Ascending aorta (tissue), 2 donors: ENCODE measurements around the gene ZNF543. TPM values are rescaled to one million over a fixed set of nuclear protein-coding genes. Genes with fewer than 3 reads are reported as not detected.
"Not testable (repeated sequence)": the region's sequence is repeated elsewhere in the genome, so short reads cannot be mapped to it uniquely, and the experiment has no call there.

Experiments used
- DNase-seq, 2 donors: peaks; one replicate each; pipeline ENCODE4 v3.0.0-alpha.2; 2019; ENCODE audit warnings: low spot score in 2 of 2
- H3K27ac ChIP-seq, 2 donors: fragments of 200-600 bp; sonication (generic); one replicate each; pipeline ENCODE4 v1.5.1; 2016 to 2017; ENCODE audit warnings: mild to moderate bottlenecking in 1 of 2
- H3K27me3 ChIP-seq: fragments of 200-600 bp; sonication (generic); one replicate; pipeline ENCODE4 v1.5.1; 2017
- H3K36me3 ChIP-seq, 2 donors: fragments of 200-600 bp; sonication (generic); one replicate each; pipeline ENCODE4 v1.5.1; 2016
- H3K4me1 ChIP-seq, 2 donors: fragments of 200-600 bp; sonication (generic); one replicate each; pipeline ENCODE4 v1.5.1; 2016 to 2017; ENCODE audit warnings: mild to moderate bottlenecking in 1 of 2
- H3K4me3 ChIP-seq, 2 donors: fragments of 200-600 bp; sonication (generic); one replicate each; pipeline ENCODE4 v1.5.1; 2016 to 2017; ENCODE audit warnings: mild to moderate bottlenecking in 1 of 2
- H3K9me3 ChIP-seq, 2 donors: fragments of 200-600 bp; sonication (generic); one replicate each; pipeline ENCODE4 v1.5.1; 2016
- intact Hi-C: fragments of 100-400 bp; cut with DNase I; formaldehyde crosslinking; loops from one replicate; pipeline ENCODE4 v1.15.1; 2023
- total RNA-seq: library from RNA; depleted of rRNA; stranded (reverse); fragments of >200 nt; gene quantifications from one replicate; pipeline ENCODE4 v1.1.0, GENCODE V29; 2016
- TF ChIP-seq, protein P1 (sequence below), 3 experiments: fragments of 200-600 bp in 2 of 3; fragments of 450-650 bp in 1 of 3; sonication (generic) in 2 of 3; IDR thresholded peaks; one replicate each; pipeline ENCODE4 v1.5.1; 2016 to 2019; ENCODE audit warnings: antibody characterized with exemption in 3 of 3, mild to moderate bottlenecking in 1 of 3, moderate library complexity in 1 of 3

ZNF543 gene
- total RNA-seq, 1 donor from 2014 or later: 4.5 TPM

DNA sequence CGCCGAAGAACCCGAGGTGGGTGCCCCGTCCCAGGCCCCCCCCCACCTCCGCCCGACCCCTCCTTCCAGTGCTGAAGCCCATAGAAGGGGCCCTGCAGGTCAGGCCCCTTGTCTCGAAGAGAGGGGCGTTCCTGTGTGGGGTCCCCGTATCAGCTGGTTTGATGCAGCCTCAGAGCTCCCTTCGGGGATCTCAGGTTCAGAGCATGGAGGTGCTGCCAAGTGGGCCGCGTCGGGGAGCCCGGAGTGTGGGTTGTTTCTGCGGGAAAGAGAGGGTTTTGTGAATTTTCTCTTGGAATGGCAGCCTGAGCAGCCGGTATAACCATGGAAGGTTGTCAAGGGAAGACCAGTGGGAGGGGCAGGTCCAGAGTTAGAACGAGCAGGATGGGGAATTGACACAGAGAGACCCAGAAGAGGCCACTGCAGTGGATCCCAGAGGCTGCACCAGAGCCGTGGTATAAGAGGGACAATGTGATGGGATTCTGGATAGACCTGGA is 43.5 kb downstream of the ZNF543 start:
- no peak for DNase-seq
- TF ChIP-seq, protein P1, sequence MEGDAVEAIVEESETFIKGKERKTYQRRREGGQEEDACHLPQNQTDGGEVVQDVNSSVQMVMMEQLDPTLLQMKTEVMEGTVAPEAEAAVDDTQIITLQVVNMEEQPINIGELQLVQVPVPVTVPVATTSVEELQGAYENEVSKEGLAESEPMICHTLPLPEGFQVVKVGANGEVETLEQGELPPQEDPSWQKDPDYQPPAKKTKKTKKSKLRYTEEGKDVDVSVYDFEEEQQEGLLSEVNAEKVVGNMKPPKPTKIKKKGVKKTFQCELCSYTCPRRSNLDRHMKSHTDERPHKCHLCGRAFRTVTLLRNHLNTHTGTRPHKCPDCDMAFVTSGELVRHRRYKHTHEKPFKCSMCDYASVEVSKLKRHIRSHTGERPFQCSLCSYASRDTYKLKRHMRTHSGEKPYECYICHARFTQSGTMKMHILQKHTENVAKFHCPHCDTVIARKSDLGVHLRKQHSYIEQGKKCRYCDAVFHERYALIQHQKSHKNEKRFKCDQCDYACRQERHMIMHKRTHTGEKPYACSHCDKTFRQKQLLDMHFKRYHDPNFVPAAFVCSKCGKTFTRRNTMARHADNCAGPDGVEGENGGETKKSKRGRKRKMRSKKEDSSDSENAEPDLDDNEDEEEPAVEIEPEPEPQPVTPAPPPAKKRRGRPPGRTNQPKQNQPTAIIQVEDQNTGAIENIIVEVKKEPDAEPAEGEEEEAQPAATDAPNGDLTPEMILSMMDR (IDR thresholded peaks at IDR 0.05): no peak
- H3K27me3 ChIP-seq: no peaks in the 10 kb centered on the region
- H3K36me3 ChIP-seq: peaks cover 5 to 16% of the 10 kb centered on the region in 2 donors
- no peaks in the 10 kb centered on the region for H3K4me1 ChIP-seq
- H3K27ac ChIP-seq: peak overlapping the region; percentile 95
- H3K4me3 ChIP-seq: peak overlapping the region; percentile 79 to 87
- intact Hi-C loops: loop anchor here (1.0 to 2.0 kb wide), 7 partner anchors 26 to 163 kb away; partner anchors contain the start of genes ZNF17, ZNF460, ZNF543 and ZNF548
- peaks cover 30 to 67% of the 10 kb centered on the region in 2 donors for H3K9me3 ChIP-seq

DNA sequence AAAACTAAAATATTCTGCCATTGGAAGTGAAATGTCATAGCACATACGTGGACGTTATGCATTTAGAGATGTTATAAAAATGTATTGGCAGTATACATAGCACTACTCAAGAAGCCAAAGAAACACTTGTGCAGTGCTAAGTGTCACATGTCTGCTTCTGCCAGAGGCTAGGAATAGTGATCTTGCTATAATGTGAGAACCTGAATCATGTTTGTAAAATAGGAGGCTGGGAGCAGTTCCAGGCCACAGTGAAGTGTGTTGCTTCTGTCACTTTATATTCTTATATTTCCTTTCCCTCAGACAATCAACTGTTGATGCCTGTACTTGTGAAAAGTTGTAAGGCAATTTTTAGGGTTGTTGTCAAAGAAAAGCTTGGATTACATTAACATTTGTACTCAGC is 46.5 kb downstream of the ZNF543 start:
- Histone ChIP-seq H3K27ac (no peak overlapping the region), H3K27me3 (no peaks in the 10 kb centered on the region), H3K36me3 (peaks cover 7 to 18% of the 10 kb centered on the region in 2 donors), H3K4me3 (no peak overlapping the region), H3K4me1 (no peaks in the 10 kb centered on the region), H3K9me3 (peaks cover 18 to 37% of the 10 kb centered on the region in 2 donors)
- no peak for DNase-seq
- TF ChIP-seq, protein P1 (IDR thresholded peaks at IDR 0.05): no peak
- intact Hi-C loops: no loop called here

DNA sequence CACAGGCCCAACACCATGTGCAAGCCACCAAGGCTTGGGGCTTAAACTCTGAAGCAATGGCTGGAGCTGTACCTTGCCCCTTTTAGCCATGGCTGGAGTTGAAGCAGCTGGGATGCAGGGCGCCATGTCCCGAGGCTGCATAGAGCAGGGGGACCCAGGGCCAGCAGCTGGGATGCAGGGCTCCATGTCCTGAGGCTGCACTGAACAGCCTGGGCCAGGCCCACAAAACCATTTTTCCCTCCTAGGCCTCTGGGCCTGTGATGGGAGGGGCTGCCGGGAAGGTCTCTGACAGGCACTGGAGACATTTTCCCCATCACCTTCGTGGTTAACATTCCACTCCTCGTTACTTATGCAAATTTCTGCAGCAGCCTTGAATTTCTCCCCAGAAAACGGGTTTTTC is 53.9 kb downstream of the ZNF543 start:
- Histone ChIP-seq H3K4me3 (no peak overlapping the region), H3K4me1 (no peaks in the 10 kb centered on the region), H3K9me3 (peaks cover 31 to 40% of the 10 kb centered on the region in 2 donors), H3K36me3 (peaks cover 63 to 73% of the 10 kb centered on the region in 2 donors), H3K27ac (no peak overlapping the region), H3K27me3 (no peaks in the 10 kb centered on the region)
- intact Hi-C loops: no loop called here
- DNase-seq: no peak
- TF ChIP-seq, protein P1 (IDR thresholded peaks at IDR 0.05): no peak

DNA sequence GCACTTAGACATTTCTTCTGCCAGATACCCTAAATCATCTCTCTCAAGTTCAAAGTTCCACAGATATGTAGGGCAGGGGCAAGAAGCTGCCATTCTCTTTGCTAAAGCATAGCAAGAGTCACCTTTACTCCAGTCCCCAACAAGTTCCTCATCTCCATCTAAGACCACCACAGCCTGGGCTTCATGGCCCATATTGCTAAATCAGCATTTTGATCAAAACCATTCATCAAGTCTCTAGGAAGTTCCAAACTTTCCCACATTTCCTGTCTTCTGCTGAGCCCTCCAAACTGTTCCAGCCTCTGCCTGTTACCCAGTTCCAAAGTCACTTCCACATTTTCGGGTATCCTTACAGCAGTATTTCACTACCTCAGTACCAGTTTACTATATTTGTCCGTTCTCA is 54.4 kb downstream of the ZNF543 start:
- DNase-seq, intact Hi-C loops, H3K4me3 ChIP-seq, H3K27ac ChIP-seq, H3K27me3 ChIP-seq, H3K4me1 ChIP-seq: not testable (repeated sequence)
- Histone ChIP-seq H3K9me3 (peaks cover 36 to 45% of the 10 kb centered on the region in 2 donors), H3K36me3 (peaks cover 63 to 73% of the 10 kb centered on the region in 2 donors)

DNA sequence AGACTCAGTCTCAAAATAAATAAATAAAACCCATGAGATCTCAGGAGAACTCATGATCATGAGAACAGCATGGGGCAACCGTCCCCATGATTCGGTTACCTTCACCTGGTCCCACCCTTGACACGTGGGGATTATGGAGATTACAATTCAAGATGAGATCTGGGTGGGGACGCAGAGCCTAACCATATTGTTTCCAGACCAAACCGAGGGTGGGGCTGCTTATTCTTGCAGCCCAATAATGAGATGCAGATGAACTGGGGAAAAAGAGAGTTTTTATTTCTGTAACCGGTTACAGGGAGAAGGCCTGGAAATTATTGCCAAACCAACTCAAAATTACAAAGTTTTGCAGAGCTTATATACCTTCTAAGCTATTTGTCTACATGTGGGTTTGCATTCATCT is 55.9 kb downstream of the ZNF543 start:
- no peak for DNase-seq
- Histone ChIP-seq H3K9me3 (peaks cover 41 to 60% of the 10 kb centered on the region in 2 donors), H3K36me3 (peaks cover 62 to 70% of the 10 kb centered on the region in 2 donors), H3K27ac (no peak overlapping the region), H3K4me3 (no peak overlapping the region), H3K4me1 (no peaks in the 10 kb centered on the region), H3K27me3 (no peaks in the 10 kb centered on the region)
- TF ChIP-seq, protein P1 (IDR thresholded peaks at IDR 0.05): no peak
- intact Hi-C loops: no loop called here

DNA sequence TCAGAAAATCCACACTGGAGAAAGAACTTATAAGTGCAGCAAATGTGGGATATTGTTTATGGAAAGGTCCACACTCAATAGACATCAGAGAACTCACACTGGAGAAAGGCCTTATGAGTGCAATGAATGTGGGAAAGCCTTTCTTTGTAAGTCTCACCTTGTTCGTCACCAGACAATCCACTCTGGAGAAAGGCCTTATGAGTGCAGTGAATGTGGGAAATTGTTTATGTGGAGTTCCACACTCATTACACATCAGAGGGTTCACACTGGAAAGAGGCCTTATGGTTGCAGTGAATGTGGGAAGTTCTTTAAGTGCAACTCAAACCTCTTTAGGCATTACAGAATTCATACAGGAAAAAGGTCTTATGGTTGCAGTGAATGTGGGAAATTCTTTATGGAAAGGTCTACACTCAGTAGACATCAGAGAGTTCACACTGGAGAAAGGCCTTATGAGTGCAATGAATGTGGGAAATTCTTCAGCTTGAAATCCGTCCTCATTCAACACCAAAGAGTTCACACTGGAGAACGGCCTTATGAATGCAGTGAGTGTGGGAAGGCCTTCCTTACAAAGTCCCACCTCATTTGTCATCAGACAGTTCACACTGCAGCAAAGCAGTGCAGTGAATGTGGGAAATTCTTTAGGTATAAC is 57.4 kb downstream of the ZNF543 start:
- DNase-seq: no peak

More for the DNA sequence above, 57.4 kb downstream of the ZNF543 start:
- no peaks in the 10 kb centered on the region for H3K4me1 ChIP-seq
- peaks cover 48 to 55% of the 10 kb centered on the region in 2 donors for H3K36me3 ChIP-seq
- TF ChIP-seq, protein P1 (IDR thresholded peaks at IDR 0.05): no peak
- intact Hi-C loops: no loop called here
- no peak overlapping the region for H3K27ac ChIP-seq
- H3K27me3 ChIP-seq: no peaks in the 10 kb centered on the region
- H3K9me3 ChIP-seq: peaks cover 41 to 66% of the 10 kb centered on the region in 2 donors
- no peak overlapping the region for H3K4me3 ChIP-seq
